PFSK-1 (cell line): ENCODE data around the gene LRBA.

Source experiments
- FOXP2 ChIP-seq: optimal IDR thresholded peaks from 2 replicates; pipeline ENCODE3; 2011; ENCODE audit warnings: borderline replicate concordance, control low read depth, inconsistent platforms; ENCODE audit not compliant: insufficient read depth; ENCODE audit errors: extremely low read length, extremely low read depth
- POLR2AphosphoS5 ChIP-seq: IDR thresholded peaks from 2 replicates; pipeline ENCODE4 v1.6.1; 2012; ENCODE audit warnings: low read depth, mild to moderate bottlenecking, control low read depth, low read length, moderate library complexity
- REST ChIP-seq, 2 experiments: IDR thresholded peaks; 2 replicates each; pipeline versions ENCODE4 v1.6.1 to v1.8.0; 2011 to 2012; ENCODE audit warnings: low read depth in 2 of 2, low read length in 2 of 2, control low read depth in 1 of 2, inconsistent platforms in 1 of 2, mild to moderate bottlenecking in 1 of 2, moderate library complexity in 1 of 2; ENCODE audit not compliant: insufficient read depth in 1 of 2
- SIN3A ChIP-seq: IDR thresholded peaks from 2 replicates; pipeline ENCODE4 v1.6.1; 2012; ENCODE audit warnings: mild to moderate bottlenecking, low read length, moderate library complexity, borderline replicate concordance; ENCODE audit not compliant: insufficient read depth
- TAF1 ChIP-seq: IDR thresholded peaks from 2 replicates; pipeline ENCODE4 v1.6.1; 2012; ENCODE audit warnings: low read length, control low read depth, borderline replicate concordance; ENCODE audit not compliant: insufficient read depth

GRCh38 chr4:150255610-150256224 is 759.4 kb downstream of the LRBA start:
- TF ChIP-seq REST (IDR thresholded peaks at IDR 0.05; ENCODE audit: insufficient read depth in 1 of 2, low read depth in 2 of 2, low read length in 2 of 2) (no peak), POLR2AphosphoS5 (no peak), SIN3A (no peak), TAF1 (no peak), FOXP2 (no peak)
